G401.6 (cell line): Measurements from ENCODE around the gene S1PR2.

Experiments used
- FAIRE-seq: peaks from 2 replicates; lab custom pipeline; 2012; peaks lifted over from hg19 to GRCh38; lab: Jason Lieb, UNC

S1PR2 gene

DNA sequence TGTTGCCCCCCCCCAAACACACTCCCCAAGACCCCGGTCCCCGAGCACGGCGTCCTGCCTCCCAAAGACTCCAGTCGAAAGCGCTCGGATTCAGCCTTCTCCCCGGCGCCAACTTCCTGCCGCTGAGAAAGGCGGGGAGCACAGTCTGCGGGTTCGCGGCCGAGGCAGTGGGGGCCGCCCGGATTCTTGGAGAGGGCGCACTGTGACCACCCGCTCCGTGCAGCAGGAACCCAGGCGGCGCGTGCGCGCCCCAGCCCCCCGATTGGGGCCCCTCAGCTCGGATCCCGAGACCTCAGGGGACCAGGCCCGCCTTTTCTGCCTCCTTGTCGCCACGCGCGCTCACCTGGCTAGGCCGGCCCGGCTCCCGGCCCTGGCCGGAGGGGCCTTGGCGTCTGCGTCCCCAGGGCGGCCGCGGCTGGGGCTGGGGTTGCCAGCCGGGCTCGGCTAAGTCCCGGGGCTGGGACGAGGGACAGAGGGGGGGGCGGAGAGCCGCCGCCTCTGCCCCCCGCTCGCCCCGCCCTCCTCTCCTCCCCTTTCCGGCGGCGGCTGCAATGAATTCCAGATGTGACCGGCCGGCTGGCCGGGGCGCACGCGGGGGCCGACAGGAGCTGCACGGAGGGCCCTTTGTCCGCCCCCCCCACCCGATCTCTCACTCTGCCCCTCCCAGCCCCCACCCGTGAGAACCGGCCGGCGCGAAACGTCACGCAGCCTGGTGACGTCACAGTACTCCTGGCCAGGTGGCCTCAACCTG is at the start of gene S1PR2:
TSS of gene S1PR2 (minus strand) at position 471 of the 751 bp plus-strand sequence. CDS start 6,426 bp downstream, outside the sequence.
- FAIRE-seq = no peak

DNA sequence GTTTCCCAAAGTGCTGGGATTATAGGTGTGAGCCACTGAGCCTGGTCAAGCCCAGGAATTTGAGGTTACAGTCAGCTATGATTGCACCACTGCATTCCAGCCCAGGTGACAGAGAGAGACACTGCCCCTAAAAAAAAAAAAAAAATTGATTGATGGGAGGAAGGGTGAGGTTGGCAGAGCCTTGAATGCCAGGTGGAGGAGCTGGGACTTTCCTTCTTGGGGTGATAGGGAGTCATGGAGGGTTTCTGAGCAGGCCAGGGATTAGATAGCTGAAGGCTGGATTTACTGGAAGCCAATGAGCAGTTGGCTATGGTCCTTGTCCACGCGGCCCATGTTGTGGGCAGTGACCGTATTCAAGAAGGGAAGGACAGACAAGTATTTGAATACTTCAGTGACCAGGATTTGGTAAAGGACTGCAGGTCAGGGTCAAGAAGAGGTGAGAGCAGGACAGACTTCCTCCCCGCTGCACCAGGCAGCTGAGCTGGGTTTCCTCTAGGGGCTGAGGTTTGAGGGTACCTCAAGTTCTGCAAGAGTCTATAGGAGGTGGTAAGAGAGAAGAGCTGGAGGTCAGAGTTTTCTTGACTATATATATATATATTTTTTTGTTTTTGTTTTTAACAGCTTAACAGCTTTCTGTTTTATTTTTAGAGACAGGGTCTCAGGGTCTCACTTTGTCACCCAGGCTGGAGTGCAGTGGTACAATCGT is 48.8 kb upstream of the S1PR2 start:
- no peak for FAIRE-seq

- no peak for FAIRE-seq
Observed at GRCh38 chr19:10278935-10279334, 47.8 kb upstream of the S1PR2 start.

GRCh38 chr19:10277795-10278589 is 46.9 kb upstream of the S1PR2 start:
- FAIRE-seq = no peak

DNA sequence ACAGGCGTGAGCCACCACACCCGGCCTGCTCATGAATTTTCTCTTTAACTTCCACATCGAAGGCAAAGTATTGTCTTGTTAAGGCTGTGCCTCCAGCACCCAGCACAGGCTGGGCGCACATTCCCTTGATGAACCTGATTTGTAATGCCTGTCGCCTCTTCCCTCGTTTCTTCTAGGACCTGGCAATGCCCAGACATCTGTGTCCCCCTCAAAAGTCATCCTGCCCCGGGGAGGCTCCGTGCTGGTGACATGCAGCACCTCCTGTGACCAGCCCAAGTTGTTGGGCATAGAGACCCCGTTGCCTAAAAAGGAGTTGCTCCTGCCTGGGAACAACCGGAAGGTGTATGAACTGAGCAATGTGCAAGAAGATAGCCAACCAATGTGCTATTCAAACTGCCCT is 43.5 kb upstream of the S1PR2 start:
- FAIRE-seq = no peak

- no peak for FAIRE-seq
Observed at GRCh38 chr19:10271543-10272086, 40.5 kb upstream of the S1PR2 start.

GRCh38 chr19:10270616-10271394 is 39.7 kb upstream of the S1PR2 start, which contains the start of gene ICAM1:
Gene ICAM1, plus strand, starts transcription at chr19:10271120. Its CDS starts 40 bp downstream, at chr19:10271160.
- peak; percentile 49 for FAIRE-seq

DNA sequence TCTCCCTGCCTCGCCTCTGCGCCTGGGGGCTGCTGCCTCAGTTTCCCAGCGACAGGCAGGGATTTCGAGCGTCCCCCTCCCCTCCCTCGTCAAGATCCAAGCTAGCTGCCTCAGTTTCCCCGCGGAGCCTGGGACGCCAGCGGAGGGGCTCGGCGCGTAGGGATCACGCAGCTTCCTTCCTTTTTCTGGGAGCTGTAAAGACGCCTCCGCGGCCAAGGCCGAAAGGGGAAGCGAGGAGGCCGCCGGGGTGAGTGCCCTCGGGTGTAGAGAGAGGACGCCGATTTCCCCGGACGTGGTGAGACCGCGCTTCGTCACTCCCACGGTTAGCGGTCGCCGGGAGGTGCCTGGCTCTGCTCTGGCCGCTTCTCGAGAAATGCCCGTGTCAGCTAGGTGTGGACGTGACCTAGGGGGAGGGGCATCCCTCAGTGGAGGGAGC is 39.1 kb upstream of the S1PR2 start:
- FAIRE-seq = no peak

GRCh38 chr19:10269333-10270179 is 38.4 kb upstream of the S1PR2 start:
- FAIRE-seq = no peak

DNA sequence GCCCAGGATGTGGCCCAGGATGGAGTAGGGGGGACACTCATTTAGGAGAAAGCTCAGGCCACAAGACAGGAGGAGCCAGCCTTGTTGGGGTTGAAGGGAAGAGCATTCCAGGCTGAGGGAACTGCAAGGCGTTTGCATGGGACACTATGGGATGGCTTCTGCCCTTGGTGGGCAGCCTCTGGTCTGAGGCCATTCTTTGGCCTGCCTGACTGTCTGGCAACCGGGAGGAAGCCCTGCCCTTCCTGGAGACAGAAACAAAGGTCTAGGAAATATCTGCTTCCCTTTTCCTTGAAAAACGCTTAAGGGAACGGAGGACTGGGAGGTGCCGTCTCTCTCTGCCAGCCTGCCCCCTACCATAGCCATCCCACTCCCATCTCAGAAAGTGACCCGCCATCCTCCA is 36.9 kb upstream of the S1PR2 start:
- no peak for FAIRE-seq

- FAIRE-seq = no peak
Observed at GRCh38 chr19:10266706-10267105, 35.6 kb upstream of the S1PR2 start.

DNA sequence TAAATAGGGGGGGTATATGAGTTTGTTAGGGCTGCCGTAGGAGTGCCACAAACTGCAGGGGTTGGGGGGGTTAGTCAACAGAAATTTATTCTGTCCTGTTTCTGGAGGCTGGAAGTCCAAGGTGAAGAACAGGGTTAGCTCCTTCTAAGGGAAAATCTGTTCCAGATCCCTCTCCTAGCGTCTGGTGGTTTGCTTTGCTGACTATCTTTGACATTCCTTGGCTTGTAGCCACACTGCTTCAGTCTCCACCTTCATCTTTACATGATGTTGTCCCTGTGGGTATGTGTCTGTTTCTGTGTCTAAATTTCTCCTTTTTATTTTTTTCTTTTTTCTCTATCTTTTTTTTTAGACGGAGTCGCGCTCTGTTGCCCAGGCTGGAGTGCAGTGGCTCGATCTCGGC is 31.6 kb upstream of the S1PR2 start:
- no peak for FAIRE-seq

GRCh38 chr19:10260141-10260584 is 29.0 kb upstream of the S1PR2 start:
- no peak for FAIRE-seq

DNA sequence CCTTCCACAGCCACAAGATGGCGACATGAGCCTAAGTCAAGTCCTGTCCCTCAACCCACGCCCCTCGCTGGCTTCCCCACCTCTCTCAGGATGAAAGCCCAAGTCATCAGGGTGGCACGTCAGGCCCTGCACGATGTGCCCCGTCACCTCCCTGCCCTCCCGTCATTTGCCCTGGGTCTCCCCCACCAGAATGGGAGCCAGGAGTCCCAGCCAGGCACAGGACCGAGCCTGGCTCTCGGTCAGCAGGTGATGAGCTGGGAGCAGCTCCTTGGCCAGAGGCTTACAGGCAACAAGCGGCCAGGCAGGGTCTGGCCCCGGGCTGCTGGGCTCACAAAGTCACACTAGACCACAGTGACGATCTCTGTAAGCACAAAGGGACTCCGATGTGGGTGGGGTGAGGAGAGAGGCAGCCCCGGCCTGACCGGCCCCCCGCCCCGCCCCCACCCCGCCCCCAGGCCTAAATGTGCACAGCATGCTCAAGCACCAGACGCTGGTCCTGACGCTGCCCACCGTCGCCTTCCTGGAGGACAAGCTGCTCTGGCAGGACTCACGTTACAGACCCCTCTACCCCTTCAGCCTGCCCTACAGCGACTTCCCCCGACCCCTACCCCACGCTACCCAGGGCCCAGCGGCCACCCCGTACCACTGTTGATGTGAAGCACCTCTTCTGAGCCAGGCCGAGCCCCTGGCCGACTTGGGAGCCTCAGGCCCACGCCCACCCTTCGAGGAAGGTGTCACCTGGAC is 28.2 kb upstream of the S1PR2 start:
- no peak for FAIRE-seq

- FAIRE-seq = no peak
Observed at GRCh38 chr19:10258080-10258710, 27.1 kb upstream of the S1PR2 start.

DNA sequence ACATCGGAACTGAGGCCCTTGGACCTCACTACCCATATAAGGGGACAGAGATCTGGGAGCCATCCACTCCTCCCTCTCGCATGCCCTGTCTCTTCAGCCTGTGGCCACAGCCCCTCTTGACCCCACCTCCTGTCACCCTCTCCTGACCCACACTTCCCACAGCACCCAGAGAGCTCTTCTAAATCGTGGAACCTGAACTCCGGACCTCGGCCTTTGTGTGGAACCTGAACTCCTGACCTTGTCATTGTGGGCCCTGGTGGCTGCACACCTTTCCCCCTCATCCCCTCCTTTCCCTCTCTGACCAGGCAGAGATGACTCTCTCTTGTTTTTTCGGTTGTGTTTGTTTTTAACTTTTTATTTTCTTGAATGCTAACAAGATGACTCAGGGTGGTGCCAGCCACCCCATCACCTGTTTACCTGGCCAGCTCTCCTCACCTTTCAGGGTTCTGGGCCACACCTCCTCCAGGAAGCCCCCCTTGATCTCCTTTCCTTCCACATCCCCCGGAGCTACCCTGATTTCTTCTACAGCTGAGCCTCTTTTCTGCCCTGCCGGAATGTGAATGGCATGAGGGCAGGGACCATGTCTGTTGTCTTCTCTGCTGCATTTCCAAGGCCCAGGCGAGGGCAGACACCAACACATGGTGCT is 26.0 kb upstream of the S1PR2 start:
- FAIRE-seq = no peak

DNA sequence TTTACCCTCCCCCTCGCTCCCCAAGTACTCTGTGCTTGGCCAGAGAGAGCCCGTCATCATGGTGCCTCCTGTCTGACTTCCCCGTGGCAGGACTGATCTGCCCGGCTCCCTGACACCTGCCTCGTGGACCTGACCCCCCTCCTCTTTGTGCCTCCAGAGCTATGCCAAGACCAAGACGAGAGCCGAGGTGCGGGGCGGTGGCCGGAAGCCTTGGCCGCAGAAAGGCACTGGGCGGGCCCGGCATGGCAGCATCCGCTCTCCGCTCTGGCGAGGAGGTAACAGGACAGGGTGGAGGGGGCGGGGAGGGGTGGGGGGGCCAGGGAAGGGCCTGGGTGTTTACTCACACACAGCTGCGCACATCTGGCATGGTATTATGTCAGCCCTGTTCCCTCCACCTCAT is 25.4 kb upstream of the S1PR2 start:
- FAIRE-seq = no peak

- FAIRE-seq = no peak
Observed at GRCh38 chr19:10255358-10255757, 24.2 kb upstream of the S1PR2 start.

GRCh38 chr19:10254244-10254643 is 23.1 kb upstream of the S1PR2 start:
- no peak for FAIRE-seq
